Stimulated activated CD4-positive, alpha-beta T cell treated with anti-CD3 and anti-CD28 coated beads, Interleukin-4, amount 100 ng/mL, for 1 hour (primary cell): ENCODE measurements around the gene NTF4.
"Not testable (repeated sequence)": the region's sequence is repeated elsewhere in the genome, so short reads cannot be mapped to it uniquely, and the experiment has no call there.

Source experiments
- DNase-seq: peaks from one replicate; pipeline ENCODE4 v3.0.0-alpha.2; 2020

Gene NTF4

DNA sequence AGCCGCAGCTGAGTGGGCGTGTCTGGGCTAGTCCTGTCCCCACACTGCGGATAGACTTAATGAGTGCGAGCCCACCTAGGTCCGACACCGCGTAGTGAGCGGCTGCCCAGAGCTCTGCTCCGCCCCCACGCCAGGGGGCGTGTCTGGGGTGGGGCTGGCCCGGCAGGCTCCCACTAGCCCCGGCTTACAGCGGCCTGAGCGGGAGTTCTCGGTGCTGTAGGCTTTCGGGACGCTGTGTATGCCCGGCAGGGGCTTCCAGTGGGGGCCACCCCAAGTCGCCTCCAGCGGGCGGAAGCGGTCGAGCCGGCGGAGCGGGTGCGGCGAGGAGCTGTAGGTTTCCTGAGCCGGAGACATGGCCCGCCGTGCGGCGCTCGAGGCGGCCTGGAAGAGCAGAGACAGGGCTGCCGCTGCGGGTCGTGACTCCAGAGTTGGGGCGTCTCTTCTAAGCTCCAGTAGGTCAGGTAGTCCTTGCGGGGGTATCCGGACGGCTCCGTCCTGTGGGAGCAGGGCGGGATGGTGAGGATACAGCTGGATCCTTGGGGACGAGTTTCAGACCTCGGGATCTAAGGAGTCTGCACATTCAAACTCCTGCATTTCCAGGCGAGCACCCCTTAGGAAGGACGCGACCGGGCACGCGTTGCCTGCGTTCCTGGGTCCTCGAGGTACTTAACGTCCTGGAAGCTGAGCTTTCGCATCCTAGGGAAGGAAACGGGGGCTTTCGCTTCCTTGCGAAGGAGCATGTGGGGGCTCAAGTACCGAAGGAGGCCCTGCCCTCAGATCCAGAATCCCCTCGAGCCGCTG, 8.3 kb downstream of the NTF4 start:
- peak; percentile 63 for DNase-seq

DNA sequence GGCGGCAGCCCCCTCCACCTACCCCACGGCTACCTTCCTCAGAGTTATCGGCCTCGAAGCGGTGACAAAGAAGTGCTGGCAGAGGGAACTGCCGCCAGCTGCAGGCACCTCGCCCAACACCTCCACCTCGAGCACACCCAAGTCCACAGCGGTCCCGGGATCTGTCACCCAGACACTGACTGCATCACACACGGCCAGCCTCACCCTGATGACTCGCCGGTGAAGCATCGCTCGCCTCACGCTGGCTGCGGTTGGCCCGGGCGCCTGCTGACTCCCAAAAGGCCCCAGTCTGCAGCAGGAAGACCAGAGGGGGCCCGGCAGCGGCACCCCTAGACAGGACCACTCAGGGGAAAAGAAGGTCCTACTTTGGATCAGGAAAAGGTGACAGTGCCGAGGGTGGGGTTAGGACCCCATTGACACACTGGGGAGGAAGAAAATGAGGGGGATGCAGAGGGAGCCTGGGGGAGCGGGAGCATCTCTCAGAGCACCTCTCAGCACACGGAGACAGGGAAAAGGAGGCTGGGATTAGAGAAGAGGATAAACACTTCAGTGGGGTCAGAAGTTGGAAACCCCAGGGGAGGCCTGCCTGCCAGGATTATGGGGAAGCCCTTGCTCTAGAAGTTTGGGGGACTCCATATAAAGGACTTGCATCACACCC, 14.1 kb downstream of the NTF4 start:
- not testable (repeated sequence) for DNase-seq

GRCh38 chr19:49049834-49050233, 14.8 kb downstream of the NTF4 start:
- not testable (repeated sequence) for DNase-seq

- DNase-seq: not testable (repeated sequence)
Observed at GRCh38 chr19:49049011-49049410, 15.6 kb downstream of the NTF4 start, which contains the start of gene CGB8. Gene CGB8 (minus strand): TSS chr19:49049111. CDS start chr19:49048739, 372 bp downstream.

DNA sequence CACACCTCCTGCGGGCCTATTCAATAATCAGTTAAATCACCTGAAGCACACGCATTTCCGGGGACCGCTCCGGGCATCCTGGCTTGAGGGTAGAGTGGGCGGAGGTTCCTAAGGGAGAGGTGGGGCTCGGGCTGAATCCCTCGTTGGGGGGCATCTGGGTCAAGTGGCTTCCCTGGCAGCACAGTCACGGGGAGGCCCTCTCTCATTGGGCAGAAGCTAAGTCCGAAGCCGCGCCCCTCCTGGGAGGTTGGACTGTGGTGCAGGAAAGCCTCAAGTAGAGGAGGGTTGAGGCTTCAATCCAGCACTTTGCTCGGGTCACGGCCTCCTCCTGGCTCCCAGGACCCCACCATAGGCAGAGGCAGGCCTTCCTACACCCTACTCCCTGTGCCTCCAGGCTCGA, 21.1 kb downstream of the NTF4 start, which contains the start of gene CGB5:
Gene CGB5, plus strand, starts transcription at position 301 of the 400 bp plus-strand sequence. CDS start 362 bp downstream, outside the sequence.
- DNase-seq: not testable (repeated sequence)

DNA sequence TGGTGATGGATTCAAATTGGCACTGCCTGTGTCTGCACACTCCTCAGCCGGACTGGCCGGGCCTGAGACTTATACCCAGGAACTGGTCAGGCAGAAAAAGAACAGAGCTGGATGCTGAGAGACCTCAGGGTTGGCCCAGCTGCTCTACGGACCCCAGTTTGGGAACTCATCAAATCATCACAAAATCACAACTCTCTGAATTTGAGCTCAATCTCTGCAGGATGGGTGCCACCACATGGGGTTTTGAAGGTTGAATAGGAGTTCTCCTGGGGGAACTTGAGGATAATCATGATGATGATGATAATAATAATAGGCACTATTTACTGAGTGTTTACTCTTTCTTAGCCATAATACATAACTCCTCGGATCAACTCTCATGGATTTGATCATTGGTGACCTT, 22.0 kb downstream of the NTF4 start:
- not testable (repeated sequence) for DNase-seq

GRCh38 chr19:49042177-49042576, 22.4 kb downstream of the NTF4 start:
- DNase-seq: no peak

DNA sequence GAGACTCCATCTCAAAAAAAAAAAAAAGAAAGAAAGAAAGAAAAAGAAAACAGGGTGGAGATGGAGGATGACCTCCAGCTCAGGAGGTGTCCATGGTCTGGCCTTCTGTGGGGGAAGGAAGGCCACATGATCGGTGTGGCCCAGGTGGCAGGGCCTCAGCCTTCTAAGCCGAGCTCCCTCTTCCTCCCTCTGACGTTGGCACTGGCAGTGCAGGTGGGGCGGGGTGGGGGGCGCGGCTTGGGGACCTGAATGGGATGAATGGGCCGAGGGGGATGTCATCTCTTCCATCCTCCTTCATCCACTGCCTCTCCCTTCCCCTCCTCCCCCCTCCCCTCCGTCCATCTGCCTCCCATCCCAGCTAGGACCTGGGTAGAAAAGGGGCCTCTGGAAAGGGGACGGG, 24.9 kb downstream of the NTF4 start:
- DNase-seq: not testable (repeated sequence)

- not testable (repeated sequence) for DNase-seq
Observed at GRCh38 chr19:49038557-49039276, 25.9 kb downstream of the NTF4 start.

GRCh38 chr19:49038111-49038510, 26.5 kb downstream of the NTF4 start:
- DNase-seq: not testable (repeated sequence)

- peak; percentile 41 for DNase-seq
Observed at GRCh38 chr19:49036815-49037214, 27.8 kb downstream of the NTF4 start, which contains the start of gene CGB1. Gene CGB1 (minus strand): TSS chr19:49036895. CDS start chr19:49036711, 184 bp downstream.

DNA sequence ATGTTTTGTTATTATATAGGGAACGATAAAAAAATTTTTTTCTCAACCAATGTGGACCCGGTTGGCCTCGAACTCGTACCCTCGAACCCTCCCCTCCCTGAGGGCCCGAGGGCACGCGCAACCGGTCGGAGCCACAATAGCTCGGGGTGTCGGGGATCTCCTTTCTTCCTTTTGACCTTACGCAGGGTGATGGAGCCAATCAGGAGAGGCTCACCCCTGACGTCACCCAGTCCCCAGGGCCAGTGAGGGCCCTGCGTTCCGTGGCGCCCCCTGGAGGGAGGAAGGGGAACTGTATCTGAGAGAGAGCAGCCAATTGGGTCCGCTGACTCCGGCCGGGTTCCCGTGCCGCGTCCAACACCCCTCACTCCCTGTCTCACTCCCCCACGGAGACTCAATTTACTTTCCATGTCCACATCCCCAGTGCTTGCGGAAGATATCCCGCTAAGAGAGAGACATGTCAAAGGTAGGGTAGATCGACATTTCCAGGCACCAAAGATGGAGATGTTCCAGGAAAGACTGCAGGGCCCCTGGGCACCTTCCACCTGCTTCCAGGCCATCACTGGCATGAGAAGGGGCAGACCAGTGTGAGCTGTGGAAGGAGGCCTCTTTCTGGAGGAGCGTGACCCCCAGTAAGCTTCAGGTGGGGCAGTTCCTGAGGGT, 32.8 kb downstream of the NTF4 start, which contains the start of gene CGB2:
Gene CGB2, plus strand, starts transcription at position 249 of the 660 bp plus-strand sequence. Its CDS starts 206 bp downstream, at position 455.
- peak; percentile 55 for DNase-seq

DNA sequence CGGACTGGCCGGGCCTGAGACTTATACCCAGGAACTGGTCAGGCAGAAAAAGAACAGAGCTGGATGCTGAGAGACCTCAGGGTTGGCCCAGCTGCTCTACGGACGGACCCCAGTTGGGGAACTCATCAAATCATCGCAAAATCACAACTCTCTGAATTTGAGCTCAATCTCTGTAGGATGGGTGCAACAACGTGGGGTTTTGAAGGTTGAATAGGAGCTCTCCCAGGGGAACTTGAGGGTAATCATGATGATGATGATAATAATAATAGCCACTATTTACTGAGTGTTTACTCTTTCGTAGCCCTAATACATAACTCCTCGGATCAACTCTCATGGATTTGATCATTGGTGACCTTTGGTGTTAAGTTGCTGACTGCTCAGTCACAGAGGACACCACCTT, 34.3 kb downstream of the NTF4 start:
- not testable (repeated sequence) for DNase-seq

GRCh38 chr19:49029749-49030148, 34.9 kb downstream of the NTF4 start:
- not testable (repeated sequence) for DNase-seq

GRCh38 chr19:49028686-49029085, 35.9 kb downstream of the NTF4 start:
- DNase-seq: not testable (repeated sequence)

DNA sequence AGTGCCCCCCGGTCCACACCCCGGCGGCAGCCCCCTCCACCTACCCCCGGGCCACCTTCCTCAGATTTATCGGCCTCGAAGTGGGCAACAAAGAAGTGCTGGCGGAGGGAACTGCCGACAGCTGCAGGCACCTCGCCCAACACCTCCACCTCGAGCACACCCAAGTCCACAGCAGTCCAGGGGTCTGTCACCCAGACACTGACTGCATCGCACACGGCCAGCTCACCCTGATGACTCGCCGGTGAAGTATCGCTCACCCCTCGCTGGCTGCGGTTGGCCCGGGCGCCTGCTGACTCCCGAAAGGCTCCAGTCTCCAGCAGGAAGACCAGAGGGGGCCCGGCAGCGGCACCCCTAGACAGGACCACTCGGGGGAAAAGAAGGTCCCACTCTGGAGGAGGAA, 39.0 kb downstream of the NTF4 start:
- not testable (repeated sequence) for DNase-seq

GRCh38 chr19:49025088-49025487, 39.5 kb downstream of the NTF4 start:
- not testable (repeated sequence) for DNase-seq

DNA sequence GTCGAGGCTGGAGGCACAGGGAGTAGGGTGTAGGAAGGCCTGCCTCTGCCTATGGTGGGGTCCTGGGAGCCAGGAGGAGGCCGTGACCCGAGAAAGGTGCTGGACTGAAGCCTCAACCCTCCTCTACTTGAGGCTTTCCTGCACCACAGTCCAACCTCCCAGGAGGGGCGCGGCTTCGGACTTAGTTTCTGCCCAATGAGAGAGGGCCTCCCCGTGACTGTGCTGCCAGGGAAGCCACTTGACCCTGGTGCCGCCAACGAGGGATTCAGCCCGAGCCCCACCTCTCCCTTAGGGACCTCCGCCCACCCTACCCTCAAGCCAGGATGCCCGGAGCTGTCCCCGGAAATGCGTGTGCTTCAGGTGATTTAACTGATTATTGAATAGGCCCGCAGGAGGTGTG, 40.4 kb downstream of the NTF4 start, which contains the start of gene CGB3:
Gene CGB3, minus strand, starts transcription at position 101 of the 400 bp plus-strand sequence. CDS start 362 bp downstream, outside the sequence.
- not testable (repeated sequence) for DNase-seq

DNA sequence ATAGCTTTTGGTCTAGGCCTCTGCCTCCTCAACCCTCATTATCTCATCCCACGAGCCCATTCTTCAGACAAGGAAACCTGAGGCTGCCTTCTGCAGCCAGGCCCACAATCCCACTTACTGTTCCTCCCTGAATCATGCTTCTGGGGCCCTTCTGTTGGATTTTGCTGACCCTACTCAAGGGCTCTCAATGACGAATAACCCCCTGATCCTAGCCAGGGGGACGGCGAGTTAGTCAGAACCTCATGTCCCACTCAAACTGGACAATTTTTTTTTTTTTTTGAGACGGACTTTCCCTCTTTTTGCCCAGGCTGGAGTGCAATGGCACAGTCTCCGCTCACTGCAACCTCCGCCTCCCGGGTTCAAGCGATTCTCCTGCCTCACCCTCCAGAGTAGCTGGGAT, 42.5 kb downstream of the NTF4 start:
- no peak for DNase-seq

- no peak for DNase-seq
Observed at GRCh38 chr19:49020931-49021895, 43.4 kb downstream of the NTF4 start.

DNA sequence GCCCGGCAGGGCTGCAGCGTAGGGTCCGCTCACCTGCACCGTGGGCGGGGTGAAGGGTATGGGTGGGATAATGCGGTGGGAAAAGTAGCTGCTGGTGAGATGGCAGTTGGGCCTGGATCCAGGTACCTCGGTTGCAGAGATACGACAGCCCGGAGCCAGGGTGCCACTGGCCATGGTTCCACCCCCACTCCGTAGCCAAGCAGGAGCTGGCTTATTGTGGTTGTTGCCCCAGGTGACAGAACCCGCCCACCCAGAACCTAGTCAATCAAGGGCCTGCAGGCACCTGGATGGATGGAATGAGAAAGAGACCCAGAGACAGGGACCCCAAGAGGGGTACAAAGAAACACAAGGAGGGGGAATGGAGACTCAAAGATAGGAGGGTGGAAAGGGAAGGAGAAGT, 44.3 kb downstream of the NTF4 start:
- no peak for DNase-seq
